Stomach (tissue), 9 donors: ENCODE data around the gene ZNF667. TPM values are rescaled to one million over a fixed set of nuclear protein-coding genes. Genes with fewer than 3 reads are reported as not detected.

Experiments used
- DNase-seq, 2 donors: peaks; one replicate each; pipeline versions ENCODE4 v3.0.0 to v3.0.0-alpha.2; 2013 to 2019
- H3K27ac ChIP-seq, 5 donors: fragments of 200-600 bp in 4 of 5; sonication (generic) in 4 of 5; one replicate each; pipeline ENCODE4 v1.5.1; 2013 to 2019; ENCODE audit warnings: mild to moderate bottlenecking in 1 of 5, moderate library complexity in 1 of 5
- H3K27me3 ChIP-seq, 3 donors: fragments of 200-600 bp; sonication (generic); one replicate each; pipeline ENCODE4 v1.5.1; 2017 to 2019; ENCODE audit warnings: mixed run types in 1 of 3
- H3K36me3 ChIP-seq, 4 donors: fragments of 200-600 bp; sonication (generic); 1 replicate in 3 of 4; 2 replicates in 1 of 4; pipeline ENCODE4 v1.5.1; 2016 to 2019
- H3K4me1 ChIP-seq, 4 donors: fragments of 200-600 bp; sonication (generic); one replicate each; pipeline ENCODE4 v1.5.1; 2016 to 2019
- H3K4me3 ChIP-seq, 4 donors: fragments of 200-600 bp; sonication (generic) in 3 of 4; one replicate each; pipeline ENCODE4 v1.5.1; 2016 to 2019; ENCODE audit warnings: mild to moderate bottlenecking in 1 of 4
- H3K9me3 ChIP-seq, 4 donors: fragments of 200-600 bp; sonication (generic); one replicate each; pipeline ENCODE4 v1.5.1; 2016 to 2019
- EP300 ChIP-seq: sonication (generic); formaldehyde crosslinking; IDR thresholded peaks from one replicate; pipeline ENCODE4 v1.6.1; 2017; ENCODE audit warnings: antibody characterized with exemption
- POLR2A ChIP-seq, 4 donors: fragments of 450-650 bp; IDR thresholded peaks; one replicate each; pipeline ENCODE4 v1.6.1; 2016; ENCODE audit warnings: antibody characterized with exemption in 4 of 4, control low read depth in 2 of 4, mild to moderate bottlenecking in 1 of 4, moderate library complexity in 1 of 4
- POLR2AphosphoS5 ChIP-seq, 3 donors: sonication (generic); formaldehyde crosslinking; IDR thresholded peaks; one replicate each; pipeline ENCODE4 v1.6.1; 2016; ENCODE audit warnings: antibody characterized with exemption in 3 of 3
- WGBS, 5 donors: extraction: QIAGEN DNeasy Blood & Tissue Kit in 3 of 5; methylation state at CpG; one replicate each; pipeline versions ENCODE4 v1.1.5 to v1.1.7; 2013 to 2018; 5-methylcytosine and 5-hydroxymethylcytosine counted together
- intact Hi-C: fragments of 100-400 bp; cut with DNase I; formaldehyde crosslinking; loops from one replicate; pipeline ENCODE4 v1.15.1; 2023; ENCODE audit warnings: low total_unique reads
- polyA plus RNA-seq, 3 donors: library from polyadenylated mRNA; stranded (reverse); fragments of 200-250 nt; gene quantifications; one replicate each; pipeline ENCODE4 v1.2.3, GENCODE V29; 2013
- total RNA-seq, 5 donors: library from RNA; depleted of rRNA; stranded (reverse); fragments of >200 nt; gene quantifications; one replicate each; pipeline versions ENCODE4 v1.1.0 to v1.2.3, GENCODE V29; 2014 to 2016
- TF ChIP-seq, protein P1 (sequence below), 7 experiments: fragments of 450-650 bp in 4 of 7; fragments of 200-600 bp in 3 of 7; sonication (generic) in 3 of 7; IDR thresholded peaks; one replicate each; pipeline ENCODE4 v1.5.1; 2016 to 2019; ENCODE audit warnings: antibody characterized with exemption in 7 of 7, control low read depth in 2 of 7, mild to moderate bottlenecking in 1 of 7
- donor health status: healthy with polysubstance abuse.
- donor health status: Bipolar disorder and iron deficiency.
- donor health status: healthy.

Gene ZNF667
- total and polyA plus RNA-seq, 8 donors, result 0.75 to 7.9 (median 3.7) TPM; not detected in 2

DNA sequence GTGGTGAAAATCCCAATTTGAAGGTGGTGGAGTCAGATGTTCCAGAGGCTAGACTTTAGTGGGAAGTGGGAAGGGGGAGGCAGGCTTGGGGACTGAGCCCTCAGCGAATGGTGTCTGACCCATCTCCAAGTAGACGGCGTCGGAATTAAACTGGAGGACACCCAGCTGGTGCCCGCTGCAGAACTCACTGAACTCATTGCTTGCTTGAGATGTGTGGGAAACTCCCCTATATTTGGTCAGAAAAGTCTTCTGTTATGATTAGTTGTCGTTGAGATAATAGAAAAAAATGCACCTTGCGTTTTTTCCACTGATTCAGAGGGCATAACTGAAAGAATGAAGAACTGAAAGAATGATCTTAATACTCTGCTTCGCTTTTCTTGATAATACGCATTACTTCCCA, 73.9 kb downstream of the ZNF667 start:
- peak in 1 of 2 donors; percentile 24 for DNase-seq
- intact Hi-C loops, result loop anchor here (10.0 kb wide), 1 partner anchor 192 kb away; the partner anchor contains the start of gene ZNF71
- WGBS, 5 donors, result 15 to 25% (median 20%) methylated on average over 9 of the region's 9 CpGs
- TF ChIP-seq EP300, result no peak
- no peak for TF ChIP-seq POLR2AphosphoS5 (IDR thresholded peaks at IDR 0.05)
- TF ChIP-seq, protein P1, sequence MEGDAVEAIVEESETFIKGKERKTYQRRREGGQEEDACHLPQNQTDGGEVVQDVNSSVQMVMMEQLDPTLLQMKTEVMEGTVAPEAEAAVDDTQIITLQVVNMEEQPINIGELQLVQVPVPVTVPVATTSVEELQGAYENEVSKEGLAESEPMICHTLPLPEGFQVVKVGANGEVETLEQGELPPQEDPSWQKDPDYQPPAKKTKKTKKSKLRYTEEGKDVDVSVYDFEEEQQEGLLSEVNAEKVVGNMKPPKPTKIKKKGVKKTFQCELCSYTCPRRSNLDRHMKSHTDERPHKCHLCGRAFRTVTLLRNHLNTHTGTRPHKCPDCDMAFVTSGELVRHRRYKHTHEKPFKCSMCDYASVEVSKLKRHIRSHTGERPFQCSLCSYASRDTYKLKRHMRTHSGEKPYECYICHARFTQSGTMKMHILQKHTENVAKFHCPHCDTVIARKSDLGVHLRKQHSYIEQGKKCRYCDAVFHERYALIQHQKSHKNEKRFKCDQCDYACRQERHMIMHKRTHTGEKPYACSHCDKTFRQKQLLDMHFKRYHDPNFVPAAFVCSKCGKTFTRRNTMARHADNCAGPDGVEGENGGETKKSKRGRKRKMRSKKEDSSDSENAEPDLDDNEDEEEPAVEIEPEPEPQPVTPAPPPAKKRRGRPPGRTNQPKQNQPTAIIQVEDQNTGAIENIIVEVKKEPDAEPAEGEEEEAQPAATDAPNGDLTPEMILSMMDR (IDR thresholded peaks at IDR 0.05), result no peak
- no peak for TF ChIP-seq POLR2A (IDR thresholded peaks at IDR 0.05)
- peak overlapping the region; percentile 70 to 85 (median 78) for H3K4me3 ChIP-seq
- H3K9me3 ChIP-seq, result peaks cover 22 to 78% (median 54%) of the 10 kb centered on the region in 4 donors
- peaks cover 6 to 24% (median 20%) of the 10 kb centered on the region in 4 donors for H3K4me1 ChIP-seq
- H3K27me3 ChIP-seq, result no peaks in the 10 kb centered on the region
- peak overlapping the region in 4 of 5 donors; percentile 84 to 97 (median 96) for H3K27ac ChIP-seq
- H3K36me3 ChIP-seq, result peaks cover 14 to 57% (median 31%) of the 10 kb centered on the region in 4 donors

DNA sequence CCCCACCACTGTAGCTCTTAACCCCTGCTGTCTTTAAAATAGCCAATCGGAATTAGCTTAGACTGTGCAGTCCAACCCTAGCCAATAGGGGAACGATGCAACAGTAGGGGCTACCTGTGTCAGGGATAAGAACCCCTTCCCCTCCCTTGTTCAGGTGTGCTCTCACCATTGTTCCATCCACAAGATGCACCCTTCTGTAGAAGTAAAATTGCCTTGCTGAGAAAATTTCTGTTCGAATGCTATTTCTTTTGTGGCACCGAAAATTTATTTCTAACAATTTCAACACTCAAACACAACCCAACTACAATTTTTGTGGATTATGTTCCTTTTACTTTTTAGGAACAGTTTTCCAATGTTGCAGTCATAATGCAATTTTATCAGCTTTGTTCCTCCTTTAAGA, 76.7 kb downstream of the ZNF667 start:
- 94 to 98% (median 97%) methylated on average over 4 of the region's 4 CpGs for WGBS, 5 donors
- H3K27me3 ChIP-seq, result no peaks in the 10 kb centered on the region
- H3K27ac ChIP-seq, result no peak overlapping the region
- intact Hi-C loops, result loop anchor here (10.0 kb wide), 1 partner anchor 194 kb away; the partner anchor contains the start of gene ZNF71
- H3K36me3 ChIP-seq, result peaks cover 3 to 51% (median 23%) of the 10 kb centered on the region in 4 donors
- H3K4me3 ChIP-seq, result no peak overlapping the region
- peaks cover 6 to 21% (median 18%) of the 10 kb centered on the region in 4 donors for H3K4me1 ChIP-seq
- no peak for DNase-seq
- H3K9me3 ChIP-seq, result peaks cover 27 to 70% (median 52%) of the 10 kb centered on the region in 4 donors
- no peak for TF ChIP-seq POLR2AphosphoS5 (IDR thresholded peaks at IDR 0.05)
- TF ChIP-seq POLR2A (IDR thresholded peaks at IDR 0.05), result no peak
- TF ChIP-seq, protein P1 (IDR thresholded peaks at IDR 0.05), result no peak
- TF ChIP-seq EP300, result no peak

DNA sequence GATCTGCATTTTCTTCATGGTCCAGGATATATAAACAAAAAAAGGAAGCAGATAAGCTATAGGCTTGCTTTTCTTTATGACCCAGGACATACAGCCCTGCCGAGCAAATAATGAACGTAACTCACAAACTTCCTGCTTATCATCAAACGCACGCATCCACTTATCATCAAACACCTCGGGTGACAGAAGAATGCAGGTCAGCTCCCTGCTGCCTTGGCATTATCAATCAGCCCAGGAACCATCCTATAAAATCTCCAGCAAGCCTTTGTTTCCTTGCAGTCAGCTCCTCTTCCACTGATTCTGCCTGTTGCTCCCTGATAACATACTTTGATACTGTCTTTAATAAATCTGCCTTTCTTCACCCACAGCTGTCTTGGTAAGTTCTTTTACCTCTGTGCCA, 78.3 kb downstream of the ZNF667 start:
- Histone ChIP-seq H3K27ac (no peak overlapping the region), H3K36me3 (peaks cover 3 to 51% (median 23%) of the 10 kb centered on the region in 4 donors), H3K4me3 (no peak overlapping the region), H3K9me3 (peaks cover 32 to 80% (median 57%) of the 10 kb centered on the region in 4 donors), H3K27me3 (no peaks in the 10 kb centered on the region), H3K4me1 (peaks cover 5 to 11% (median 8%) of the 10 kb centered on the region in 4 donors)
- 77 to 92% (median 80%) methylated on average over 5 of the region's 5 CpGs for WGBS, 5 donors
- no peak for DNase-seq
- TF ChIP-seq, protein P1 (IDR thresholded peaks at IDR 0.05), result no peak
- no peak for TF ChIP-seq EP300
- no peak for TF ChIP-seq POLR2A (IDR thresholded peaks at IDR 0.05)
- no peak for TF ChIP-seq POLR2AphosphoS5 (IDR thresholded peaks at IDR 0.05)
- intact Hi-C loops, result no loop called here

DNA sequence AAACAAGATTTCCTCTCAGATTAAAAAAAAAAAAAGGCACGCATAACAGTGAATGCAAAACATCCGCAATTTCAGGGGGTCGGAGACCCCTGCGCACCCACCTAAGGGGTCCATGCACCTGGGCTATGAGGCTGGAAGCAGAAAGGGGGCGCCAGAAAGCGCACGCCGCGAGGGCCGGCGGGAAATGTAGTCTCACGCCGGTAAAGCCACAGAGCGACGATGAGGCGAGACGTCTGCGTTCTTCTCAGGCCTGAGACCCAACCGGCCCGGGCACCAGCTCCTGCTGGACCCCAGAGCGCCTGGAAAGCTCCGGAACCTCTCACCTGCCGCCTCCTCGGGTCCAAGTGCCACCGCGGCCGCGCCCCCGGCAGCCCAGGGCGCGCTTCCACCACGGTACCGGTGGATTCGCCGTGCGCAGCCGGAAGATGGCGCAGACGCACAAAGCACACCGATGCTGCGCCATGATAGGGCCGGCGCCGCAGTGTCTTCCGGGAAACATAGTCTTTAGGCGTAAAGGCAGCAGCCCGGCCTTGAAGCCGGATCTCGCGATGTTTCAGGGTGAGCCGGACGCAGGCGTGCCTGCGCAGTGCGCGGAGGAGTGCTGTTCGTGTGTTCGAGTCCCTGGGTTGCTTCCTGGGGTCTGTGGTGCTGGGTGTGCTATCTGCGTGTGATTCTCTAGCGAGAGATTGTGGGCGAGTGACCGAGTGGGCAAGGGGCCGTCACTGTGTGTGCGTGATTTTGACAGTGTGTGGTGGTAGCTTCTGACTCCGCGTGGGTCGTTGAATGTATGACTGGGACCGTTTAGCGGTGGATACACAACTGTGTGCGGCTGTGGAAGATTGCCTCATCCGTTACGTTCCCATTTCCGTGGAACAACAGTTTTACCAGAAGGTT, 83.8 kb downstream of the ZNF667 start, which contains the start of gene ZNF582:
Gene ZNF582 (minus strand): TSS at position 416 of the 894 bp plus-strand sequence. CDS start 1,782 bp downstream, outside the sequence.
- H3K4me3 ChIP-seq, result peak within 1 kb of the TSS; percentile 56 to 71 (median 68)
- peak; percentile 89 to 99 for DNase-seq
- peak within 1 kb of the TSS; percentile 88 to 96 (median 92) for H3K27ac ChIP-seq
- peaks cover 0 to 17% (median 4%) of the 10 kb centered on the region in 4 donors for H3K4me1 ChIP-seq
- H3K9me3 ChIP-seq, result peaks cover 4 to 81% (median 36%) of the 10 kb centered on the region in 4 donors
- peaks cover 0 to 44% (median 35%) of the 10 kb centered on the region in 4 donors for H3K36me3 ChIP-seq
- WGBS, 5 donors, result 1 to 3% (median 2%) methylated on average over 40 to 73 of the region's 73 CpGs
- TF ChIP-seq POLR2AphosphoS5 (IDR thresholded peaks at IDR 0.05), result peak; percentile 55 to 84 (median 63)
- TF ChIP-seq, protein P1 (IDR thresholded peaks at IDR 0.05), result peak in 5 of 7 experiments; percentile 16 to 66 (median 58)
- no peak for TF ChIP-seq EP300
- intact Hi-C loops, result no loop called here
- no peaks in the 10 kb centered on the region for H3K27me3 ChIP-seq
